OCI-LY7 (cell line): ENCODE data around the gene AXDND1.

ENCODE experiments used
- CTCF ChIP-seq: fragments of 200-600 bp; sonication (generic); conservative IDR thresholded peaks from 2 replicates; pipeline ENCODE4 v1.5.1; 2014; ENCODE audit warnings: mild to moderate bottlenecking, antibody characterized with exemption, low read length, moderate library complexity, mixed read lengths
- EZH2phosphoT487 ChIP-seq: fragments of 200-600 bp; sonication (generic); IDR thresholded peaks from 2 replicates; pipeline ENCODE4 v1.6.1; 2018; ENCODE audit warnings: low read depth, borderline replicate concordance, mild to moderate bottlenecking, mixed run types, antibody characterized with exemption, low read length, moderate library complexity, mixed read lengths

GRCh38 chr1:179510038-179510437 lies 144.3 kb downstream of the AXDND1 start:
- no peak for TF ChIP-seq CTCF
- TF ChIP-seq EZH2phosphoT487 = no peak
